ENCODE measurements around the gene NR4A1. TPM values are rescaled to one million over a fixed set of nuclear protein-coding genes. Genes with fewer than 3 reads are reported as not detected.

The NR4A1 gene
- total RNA-seq, 4 donors from 2014 or later = 390 to 1,252 (median 718) TPM

GRCh38 chr12:52053536-52054209, 2.4 kb downstream of the NR4A1 start:
- H3K4me1 ChIP-seq = peaks cover 0 to 53% (median 22%) of the 10 kb centered on the region in 4 donors
- H3K9me3 ChIP-seq = no peaks in the 10 kb centered on the region
- no peak for TF ChIP-seq CTCF (IDR thresholded peaks at IDR 0.05)
- peak; percentile 12 to 34 for TF ChIP-seq POLR2A (IDR thresholded peaks at IDR 0.05)
- peak; percentile 23 to 84 for TF ChIP-seq EP300 (IDR thresholded peaks at IDR 0.05)
- 44 to 54% methylated on average over 9 of the region's 9 CpGs for WGBS, 2 donors
- peak overlapping the region; percentile 98 to 100 (median 98) for H3K27ac ChIP-seq
- peak in 1 of 2 donors; percentile 33 for DNase-seq (ENCODE audit: low spot score in 2 of 2)
- peaks cover 2 to 53% (median 10%) of the 10 kb centered on the region in 3 donors for H3K36me3 ChIP-seq
- peak overlapping the region; percentile 51 to 76 (median 58) for H3K4me3 ChIP-seq
- no peaks in the 10 kb centered on the region for H3K27me3 ChIP-seq

DNA sequence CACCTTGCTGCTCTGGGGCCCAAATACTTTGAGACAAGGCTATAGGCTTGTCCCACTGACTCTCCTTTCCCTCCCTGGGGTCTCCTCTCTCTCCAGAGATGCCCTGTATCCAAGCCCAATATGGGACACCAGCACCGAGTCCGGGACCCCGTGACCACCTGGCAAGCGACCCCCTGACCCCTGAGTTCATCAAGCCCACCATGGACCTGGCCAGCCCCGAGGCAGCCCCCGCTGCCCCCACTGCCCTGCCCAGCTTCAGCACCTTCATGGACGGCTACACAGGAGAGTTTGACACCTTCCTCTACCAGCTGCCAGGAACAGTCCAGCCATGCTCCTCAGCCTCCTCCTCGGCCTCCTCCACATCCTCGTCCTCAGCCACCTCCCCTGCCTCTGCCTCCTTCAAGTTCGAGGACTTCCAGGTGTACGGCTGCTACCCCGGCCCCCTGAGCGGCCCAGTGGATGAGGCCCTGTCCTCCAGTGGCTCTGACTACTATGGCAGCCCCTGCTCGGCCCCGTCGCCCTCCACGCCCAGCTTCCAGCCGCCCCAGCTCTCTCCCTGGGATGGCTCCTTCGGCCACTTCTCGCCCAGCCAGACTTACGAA, 3.1 kb downstream of the NR4A1 start:
- peak overlapping the region; percentile 98 to 100 (median 98) for H3K27ac ChIP-seq
- no peak for DNase-seq (ENCODE audit: low spot score in 2 of 2)
- peaks cover 2 to 59% (median 10%) of the 10 kb centered on the region in 3 donors for H3K36me3 ChIP-seq
- 52 to 59% methylated on average over 17 to 21 of the region's 21 CpGs for WGBS, 2 donors
- H3K27me3 ChIP-seq = no peaks in the 10 kb centered on the region
- no peaks in the 10 kb centered on the region for H3K9me3 ChIP-seq
- H3K4me1 ChIP-seq = peaks cover 0 to 60% (median 22%) of the 10 kb centered on the region in 4 donors
- TF ChIP-seq CTCF (IDR thresholded peaks at IDR 0.05) = no peak
- no peak for TF ChIP-seq POLR2A (IDR thresholded peaks at IDR 0.05)
- peak in 1 of 2 donors; percentile 2 for TF ChIP-seq EP300 (IDR thresholded peaks at IDR 0.05)
- H3K4me3 ChIP-seq = peak overlapping the region; percentile 51 to 76 (median 58)

DNA sequence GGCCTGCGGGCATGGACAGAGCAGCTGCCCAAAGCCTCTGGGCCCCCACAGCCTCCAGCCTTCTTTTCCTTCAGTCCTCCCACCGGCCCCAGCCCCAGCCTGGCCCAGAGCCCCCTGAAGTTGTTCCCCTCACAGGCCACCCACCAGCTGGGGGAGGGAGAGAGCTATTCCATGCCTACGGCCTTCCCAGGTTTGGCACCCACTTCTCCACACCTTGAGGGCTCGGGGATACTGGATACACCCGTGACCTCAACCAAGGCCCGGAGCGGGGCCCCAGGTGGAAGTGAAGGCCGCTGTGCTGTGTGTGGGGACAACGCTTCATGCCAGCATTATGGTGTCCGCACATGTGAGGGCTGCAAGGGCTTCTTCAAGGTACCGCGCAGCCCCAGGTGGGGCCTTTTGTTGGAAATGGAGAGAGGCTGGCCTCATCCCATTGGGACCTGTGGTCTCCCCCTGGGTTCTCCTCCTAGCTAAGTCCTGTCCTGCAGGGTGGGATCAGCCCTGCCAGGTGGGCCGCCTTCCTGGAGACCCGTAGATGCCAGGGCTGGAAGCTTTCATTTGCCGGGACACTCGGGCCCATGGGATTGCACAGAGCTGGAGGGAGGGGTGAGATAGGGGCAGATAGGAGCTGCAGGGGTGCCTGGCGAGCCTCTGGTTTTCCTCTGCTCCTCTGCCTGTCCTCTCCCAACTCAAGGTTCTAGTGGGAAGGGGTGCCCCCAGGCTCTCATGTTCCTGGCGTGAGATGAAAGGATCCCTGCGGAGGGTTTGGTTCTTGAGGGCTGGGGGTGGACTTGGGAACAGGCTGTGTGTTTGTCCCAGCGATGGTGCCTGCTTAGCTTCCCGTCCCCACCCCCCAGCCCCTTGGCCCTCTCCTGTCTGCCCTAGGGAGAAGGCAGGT, 3.8 kb downstream of the NR4A1 start:
- WGBS, 2 donors = 68 to 85% methylated on average over 14 to 20 of the region's 21 CpGs
- Histone ChIP-seq H3K27me3 (no peaks in the 10 kb centered on the region), H3K4me3 (peak overlapping the region; percentile 51 to 76 (median 58)), H3K27ac (peak overlapping the region; percentile 98 to 100 (median 98)), H3K36me3 (peaks cover 2 to 67% (median 10%) of the 10 kb centered on the region in 3 donors), H3K4me1 (peaks cover 0 to 60% (median 20%) of the 10 kb centered on the region in 4 donors), H3K9me3 (no peaks in the 10 kb centered on the region)
- peak in 1 of 2 donors; percentile 25 for TF ChIP-seq POLR2A (IDR thresholded peaks at IDR 0.05)
- TF ChIP-seq EP300 (IDR thresholded peaks at IDR 0.05) = peak in 1 of 2 donors; percentile 86
- TF ChIP-seq CTCF (IDR thresholded peaks at IDR 0.05) = no peak
- DNase-seq (ENCODE audit: low spot score in 2 of 2) = no peak

DNA sequence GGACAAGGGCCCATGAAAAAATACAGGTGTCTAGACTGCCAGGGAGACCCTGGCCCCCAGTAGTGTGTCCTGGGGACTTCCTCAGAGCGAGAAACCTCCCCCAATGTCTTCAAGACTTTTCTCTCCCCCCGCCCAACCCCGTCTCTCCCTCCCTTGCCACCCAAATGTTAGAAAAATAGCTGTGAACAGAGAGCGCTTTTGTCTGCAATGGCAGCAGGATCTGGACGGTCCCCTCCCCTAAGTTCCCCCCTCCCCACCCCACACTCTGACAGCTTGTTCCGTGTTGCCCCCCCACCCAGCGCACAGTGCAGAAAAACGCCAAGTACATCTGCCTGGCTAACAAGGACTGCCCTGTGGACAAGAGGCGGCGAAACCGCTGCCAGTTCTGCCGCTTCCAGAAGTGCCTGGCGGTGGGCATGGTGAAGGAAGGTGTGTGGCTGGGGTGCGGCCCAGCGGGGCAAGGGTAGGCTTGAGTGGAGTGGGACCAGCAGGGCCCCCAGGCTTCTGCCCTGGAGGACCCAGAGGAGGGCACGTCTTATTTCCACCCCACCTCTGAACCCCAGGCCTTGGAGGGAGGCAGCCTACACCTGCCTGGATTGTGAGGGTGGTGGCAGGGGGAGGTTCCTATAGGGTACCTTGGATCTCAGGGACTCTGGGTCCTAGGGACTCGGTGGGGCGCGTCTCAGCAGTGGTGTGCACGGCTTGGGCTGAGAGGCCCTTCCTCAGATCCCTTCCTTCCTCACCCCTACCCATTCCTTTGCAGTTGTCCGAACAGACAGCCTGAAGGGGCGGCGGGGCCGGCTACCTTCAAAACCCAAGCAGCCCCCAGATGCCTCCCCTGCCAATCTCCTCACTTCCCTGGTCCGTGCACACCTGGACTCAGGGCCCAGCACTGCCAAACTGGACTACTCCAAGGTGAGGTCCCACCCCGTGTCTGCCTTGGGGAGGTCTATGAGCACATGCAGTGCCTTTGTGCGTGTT, 4.8 kb downstream of the NR4A1 start:
- Histone ChIP-seq H3K4me3 (peak overlapping the region; percentile 51 to 76 (median 58)), H3K4me1 (peaks cover 0 to 61% (median 14%) of the 10 kb centered on the region in 4 donors), H3K36me3 (peaks cover 2 to 67% (median 10%) of the 10 kb centered on the region in 3 donors), H3K27ac (peak overlapping the region; percentile 98 to 100 (median 98)), H3K9me3 (no peaks in the 10 kb centered on the region), H3K27me3 (no peaks in the 10 kb centered on the region)
- 50 to 52% methylated on average over 26 to 27 of the region's 27 CpGs for WGBS, 2 donors
- peak in 1 of 2 donors; percentile 46 for DNase-seq (ENCODE audit: low spot score in 2 of 2)
- no peak for TF ChIP-seq CTCF (IDR thresholded peaks at IDR 0.05)
- peak in 1 of 2 donors; percentile 35 for TF ChIP-seq POLR2A (IDR thresholded peaks at IDR 0.05)
- peak in 1 of 2 donors; percentile 96 for TF ChIP-seq EP300 (IDR thresholded peaks at IDR 0.05)
